ENCODE measurements around the gene HES1. TPM values are rescaled to one million over a fixed set of nuclear protein-coding genes. Genes with fewer than 3 reads are reported as not detected.

The HES1 gene
- total RNA-seq, 6 experiments from 2014 or later: 4.8 to 15.1 (median 13.4) TPM

GRCh38 chr3:194118920-194119319 lies 17.0 kb upstream of the HES1 start:
- Mint-ChIP-seq H3K4me1 (ENCODE audit: low read depth) (peaks cover 12% of the 10 kb centered on the region), H3K27me3 (ENCODE audit: insufficient read depth) (peaks cover 37% of the 10 kb centered on the region), H3K36me3 (ENCODE audit: low read depth) (no peaks in the 10 kb centered on the region), H3K4me3 (no peak overlapping the region), H3K9me3 (no peaks in the 10 kb centered on the region), H3K27ac (no peak overlapping the region)
- no peak for DNase-seq
- no peak for TF ChIP-seq CTCF (IDR thresholded peaks at IDR 0.05)

- Mint-ChIP-seq H3K4me3 (no peak overlapping the region), H3K36me3 (ENCODE audit: low read depth) (no peaks in the 10 kb centered on the region), H3K27ac (no peak overlapping the region), H3K9me3 (no peaks in the 10 kb centered on the region), H3K4me1 (ENCODE audit: low read depth) (peaks cover 12% of the 10 kb centered on the region), H3K27me3 (ENCODE audit: insufficient read depth) (peaks cover 38% of the 10 kb centered on the region)
- TF ChIP-seq CTCF (IDR thresholded peaks at IDR 0.05): no peak
- no peak for DNase-seq
Observed at GRCh38 chr3:194119831-194120590, 15.9 kb upstream of the HES1 start.

- Mint-ChIP-seq H3K36me3 (ENCODE audit: low read depth) (no peaks in the 10 kb centered on the region), H3K27ac (no peak overlapping the region), H3K4me1 (ENCODE audit: low read depth) (peaks cover 12% of the 10 kb centered on the region), H3K9me3 (no peaks in the 10 kb centered on the region), H3K27me3 (ENCODE audit: insufficient read depth) (peaks cover 42% of the 10 kb centered on the region), H3K4me3 (no peak overlapping the region)
- no peak for DNase-seq
- no peak for TF ChIP-seq CTCF (IDR thresholded peaks at IDR 0.05)
Observed at GRCh38 chr3:194120789-194121770, 14.9 kb upstream of the HES1 start.

- Mint-ChIP-seq H3K4me1 (ENCODE audit: low read depth) (peaks cover 12% of the 10 kb centered on the region), H3K9me3 (no peaks in the 10 kb centered on the region), H3K27ac (no peak overlapping the region), H3K27me3 (ENCODE audit: insufficient read depth) (peaks cover 44% of the 10 kb centered on the region), H3K36me3 (ENCODE audit: low read depth) (no peaks in the 10 kb centered on the region), H3K4me3 (no peak overlapping the region)
- DNase-seq: no peak
- no peak for TF ChIP-seq CTCF (IDR thresholded peaks at IDR 0.05)
Observed at GRCh38 chr3:194121891-194122631, 13.9 kb upstream of the HES1 start.

- Mint-ChIP-seq H3K4me1 (ENCODE audit: low read depth) (peaks cover 12% of the 10 kb centered on the region), H3K27me3 (ENCODE audit: insufficient read depth) (peaks cover 48% of the 10 kb centered on the region), H3K36me3 (ENCODE audit: low read depth) (no peaks in the 10 kb centered on the region), H3K4me3 (no peak overlapping the region), H3K27ac (no peak overlapping the region), H3K9me3 (no peaks in the 10 kb centered on the region)
- DNase-seq: no peak
- no peak for TF ChIP-seq CTCF (IDR thresholded peaks at IDR 0.05)
Observed at GRCh38 chr3:194123726-194124125, 12.2 kb upstream of the HES1 start.

All from HFFc6 (cell line).